ENCODE measurements around the gene DDIT3.

Gene DDIT3

DNA sequence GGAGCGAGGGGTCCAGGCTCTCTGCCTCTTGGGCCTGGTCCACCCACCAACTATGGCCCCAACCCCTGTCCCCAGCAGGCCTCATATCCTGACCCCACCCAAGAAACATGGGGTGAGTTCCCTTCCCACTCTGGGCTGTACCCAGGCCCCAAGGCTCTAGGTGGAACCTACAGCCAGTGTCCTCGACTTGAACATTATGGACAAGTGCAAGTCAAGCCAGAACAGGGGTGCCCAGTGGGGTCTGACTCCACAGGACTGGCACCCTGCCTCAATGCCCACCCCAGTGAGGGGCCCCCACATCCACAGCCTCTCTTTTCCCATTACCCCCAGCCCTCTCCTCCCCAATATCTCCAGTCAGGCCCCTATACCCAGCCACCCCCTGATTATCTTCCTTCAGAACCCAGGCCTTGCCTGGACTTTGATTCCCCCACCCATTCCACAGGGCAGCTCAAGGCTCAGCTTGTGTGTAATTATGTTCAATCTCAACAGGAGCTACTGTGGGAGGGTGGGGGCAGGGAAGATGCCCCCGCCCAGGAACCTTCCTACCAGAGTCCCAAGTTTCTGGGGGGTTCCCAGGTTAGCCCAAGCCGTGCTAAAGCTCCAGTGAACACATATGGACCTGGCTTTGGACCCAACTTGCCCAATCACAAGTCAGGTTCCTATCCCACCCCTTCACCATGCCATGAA is 49.2 kb downstream of the DDIT3 start:
- no peak overlapping the region for H2AFZ ChIP-seq
- no peak overlapping the region for H3K4me2 ChIP-seq (ENCODE audit: low read length)
- H3K9me3 ChIP-seq (ENCODE audit: control insufficient read depth, low read length): no peaks in the 10 kb centered on the region
- TF ChIP-seq, protein P1, sequence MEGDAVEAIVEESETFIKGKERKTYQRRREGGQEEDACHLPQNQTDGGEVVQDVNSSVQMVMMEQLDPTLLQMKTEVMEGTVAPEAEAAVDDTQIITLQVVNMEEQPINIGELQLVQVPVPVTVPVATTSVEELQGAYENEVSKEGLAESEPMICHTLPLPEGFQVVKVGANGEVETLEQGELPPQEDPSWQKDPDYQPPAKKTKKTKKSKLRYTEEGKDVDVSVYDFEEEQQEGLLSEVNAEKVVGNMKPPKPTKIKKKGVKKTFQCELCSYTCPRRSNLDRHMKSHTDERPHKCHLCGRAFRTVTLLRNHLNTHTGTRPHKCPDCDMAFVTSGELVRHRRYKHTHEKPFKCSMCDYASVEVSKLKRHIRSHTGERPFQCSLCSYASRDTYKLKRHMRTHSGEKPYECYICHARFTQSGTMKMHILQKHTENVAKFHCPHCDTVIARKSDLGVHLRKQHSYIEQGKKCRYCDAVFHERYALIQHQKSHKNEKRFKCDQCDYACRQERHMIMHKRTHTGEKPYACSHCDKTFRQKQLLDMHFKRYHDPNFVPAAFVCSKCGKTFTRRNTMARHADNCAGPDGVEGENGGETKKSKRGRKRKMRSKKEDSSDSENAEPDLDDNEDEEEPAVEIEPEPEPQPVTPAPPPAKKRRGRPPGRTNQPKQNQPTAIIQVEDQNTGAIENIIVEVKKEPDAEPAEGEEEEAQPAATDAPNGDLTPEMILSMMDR (IDR thresholded peaks at IDR 0.05): no peak
- H3K9ac ChIP-seq: no peak overlapping the region
- H3K4me1 ChIP-seq: peaks cover 11% of the 10 kb centered on the region
- H3K27me3 ChIP-seq (ENCODE audit: control insufficient read depth, insufficient read depth, low read length): peaks cover 5% of the 10 kb centered on the region
- no peaks in the 10 kb centered on the region for H3K36me3 ChIP-seq (ENCODE audit: control insufficient read depth, insufficient read depth, low read length)
- H3K4me3 ChIP-seq (ENCODE audit: low read depth, low read length): no peak overlapping the region
- H3K79me2 ChIP-seq: no peaks in the 10 kb centered on the region
- H3K27ac ChIP-seq: no peak overlapping the region

DNA sequence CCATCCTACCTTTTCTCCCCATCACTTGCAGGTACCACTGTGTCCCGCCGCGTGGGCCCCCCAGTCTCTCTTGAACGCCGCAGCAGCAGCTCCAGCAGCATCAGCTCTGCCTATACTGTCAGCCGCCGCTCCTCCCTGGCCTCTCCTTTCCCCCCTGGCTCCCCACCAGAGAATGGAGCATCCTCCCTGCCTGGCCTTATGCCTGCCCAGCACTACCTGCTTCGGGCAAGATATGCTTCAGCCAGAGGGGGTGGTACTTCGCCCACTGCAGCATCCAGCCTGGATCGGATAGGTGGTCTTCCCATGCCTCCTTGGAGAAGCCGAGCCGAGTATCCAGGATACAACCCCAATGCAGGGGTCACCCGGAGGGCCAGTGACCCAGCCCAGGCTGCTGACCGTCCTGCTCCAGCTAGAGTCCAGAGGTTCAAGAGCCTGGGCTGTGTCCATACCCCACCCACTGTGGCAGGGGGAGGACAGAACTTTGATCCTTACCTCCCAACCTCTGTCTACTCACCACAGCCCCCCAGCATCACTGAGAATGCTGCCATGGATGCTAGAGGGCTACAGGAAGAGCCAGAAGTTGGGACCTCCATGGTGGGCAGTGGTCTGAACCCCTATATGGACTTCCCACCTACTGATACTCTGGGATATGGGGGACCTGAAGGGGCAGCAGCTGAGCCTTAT is 49.9 kb downstream of the DDIT3 start:
- Histone ChIP-seq H3K27ac (no peak overlapping the region), H2AFZ (no peak overlapping the region), H3K9ac (no peak overlapping the region), H3K4me2 (ENCODE audit: low read length) (no peak overlapping the region), H3K27me3 (ENCODE audit: control insufficient read depth, insufficient read depth, low read length) (peaks cover 4% of the 10 kb centered on the region), H3K4me1 (peaks cover 7% of the 10 kb centered on the region), H3K79me2 (no peaks in the 10 kb centered on the region), H3K36me3 (ENCODE audit: control insufficient read depth, insufficient read depth, low read length) (no peaks in the 10 kb centered on the region), H3K9me3 (ENCODE audit: control insufficient read depth, low read length) (no peaks in the 10 kb centered on the region), H3K4me3 (ENCODE audit: low read depth, low read length) (no peak overlapping the region)
- TF ChIP-seq, protein P1 (IDR thresholded peaks at IDR 0.05): no peak

DNA sequence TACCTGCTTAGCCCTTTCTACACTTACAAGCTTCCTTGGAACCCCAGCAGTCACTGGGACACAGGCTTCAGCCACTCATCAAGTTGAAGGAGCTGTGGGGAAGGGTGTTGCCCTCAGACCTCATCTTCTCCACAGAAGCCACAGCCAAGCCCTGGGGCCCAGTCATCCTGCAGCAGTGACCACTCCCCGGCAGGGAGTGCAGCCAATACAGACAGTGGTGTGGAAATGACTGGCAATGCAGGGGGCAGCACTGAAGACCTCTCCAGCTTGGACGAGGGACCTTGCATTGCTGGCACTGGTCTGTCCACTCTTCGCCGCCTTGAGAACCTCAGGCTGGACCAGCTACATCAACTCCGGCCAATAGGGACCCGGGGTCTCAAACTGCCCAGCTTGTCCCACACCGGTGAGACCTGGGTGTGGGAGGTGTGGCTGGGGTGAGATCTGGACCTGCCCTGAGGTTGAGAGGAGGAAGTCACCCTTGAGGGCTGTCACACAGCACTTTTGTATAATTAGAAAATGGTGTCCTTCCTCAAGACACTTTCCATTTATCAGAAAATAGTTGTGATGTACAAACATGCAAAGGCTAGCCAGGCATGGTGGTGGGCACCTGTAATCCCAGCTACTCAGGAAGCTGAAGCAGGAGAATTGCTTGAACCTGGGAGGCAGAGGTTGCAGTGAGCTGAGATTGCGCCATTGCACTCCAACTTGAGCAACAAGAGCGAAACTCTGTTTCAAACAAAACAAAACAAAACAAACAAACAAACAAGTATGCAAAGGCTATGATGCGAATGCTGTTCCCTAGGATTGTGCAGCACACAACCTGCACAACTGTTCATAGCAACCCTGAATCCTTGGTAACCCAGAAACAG is 50.8 kb downstream of the DDIT3 start:
- Histone ChIP-seq H3K4me1 (peaks cover 2% of the 10 kb centered on the region), H3K9ac (no peak overlapping the region), H3K4me2 (ENCODE audit: low read length) (no peak overlapping the region), H3K36me3 (ENCODE audit: control insufficient read depth, insufficient read depth, low read length) (no peaks in the 10 kb centered on the region), H3K27ac (no peak overlapping the region), H3K4me3 (ENCODE audit: low read depth, low read length) (no peak overlapping the region), H3K79me2 (no peaks in the 10 kb centered on the region), H3K9me3 (ENCODE audit: control insufficient read depth, low read length) (no peaks in the 10 kb centered on the region), H3K27me3 (ENCODE audit: control insufficient read depth, insufficient read depth, low read length) (no peaks in the 10 kb centered on the region), H2AFZ (no peak overlapping the region)
- TF ChIP-seq, protein P1 (IDR thresholded peaks at IDR 0.05): no peak

DNA sequence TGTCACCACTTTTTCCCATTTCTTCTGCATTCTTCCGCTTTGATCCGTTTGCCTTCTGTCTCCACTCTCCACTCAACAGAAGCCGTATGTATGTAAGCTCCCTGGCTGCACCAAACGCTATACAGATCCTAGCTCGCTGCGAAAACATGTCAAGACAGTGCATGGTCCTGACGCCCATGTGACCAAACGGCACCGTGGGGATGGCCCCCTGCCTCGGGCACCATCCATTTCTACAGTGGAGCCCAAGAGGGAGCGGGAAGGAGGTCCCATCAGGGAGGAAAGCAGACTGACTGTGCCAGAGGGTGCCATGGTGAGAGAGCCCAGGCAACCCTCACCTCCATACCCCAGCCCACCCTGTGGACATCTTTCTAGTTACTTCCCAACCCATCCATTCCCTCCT is 52.4 kb downstream of the DDIT3 start:
- no peak overlapping the region for H3K4me2 ChIP-seq (ENCODE audit: low read length)
- TF ChIP-seq, protein P1 (IDR thresholded peaks at IDR 0.05): no peak
- H3K36me3 ChIP-seq (ENCODE audit: control insufficient read depth, insufficient read depth, low read length): no peaks in the 10 kb centered on the region
- no peak overlapping the region for H3K27ac ChIP-seq
- no peaks in the 10 kb centered on the region for H3K4me1 ChIP-seq
- H3K9me3 ChIP-seq (ENCODE audit: control insufficient read depth, low read length): no peaks in the 10 kb centered on the region
- H3K9ac ChIP-seq: no peak overlapping the region
- no peaks in the 10 kb centered on the region for H3K79me2 ChIP-seq
- no peak overlapping the region for H3K4me3 ChIP-seq (ENCODE audit: low read depth, low read length)
- H3K27me3 ChIP-seq (ENCODE audit: control insufficient read depth, insufficient read depth, low read length): no peaks in the 10 kb centered on the region
- H2AFZ ChIP-seq: no peak overlapping the region

Measured in parathyroid adenoma (tissue), 2 donors.